ENCODE results near the gene USP49. TPM values are rescaled to one million over a fixed set of nuclear protein-coding genes. Genes with fewer than 3 reads are reported as not detected.

The USP49 gene
- total RNA-seq, 1 experiment from 2014 or later, result 10.5 TPM

DNA sequence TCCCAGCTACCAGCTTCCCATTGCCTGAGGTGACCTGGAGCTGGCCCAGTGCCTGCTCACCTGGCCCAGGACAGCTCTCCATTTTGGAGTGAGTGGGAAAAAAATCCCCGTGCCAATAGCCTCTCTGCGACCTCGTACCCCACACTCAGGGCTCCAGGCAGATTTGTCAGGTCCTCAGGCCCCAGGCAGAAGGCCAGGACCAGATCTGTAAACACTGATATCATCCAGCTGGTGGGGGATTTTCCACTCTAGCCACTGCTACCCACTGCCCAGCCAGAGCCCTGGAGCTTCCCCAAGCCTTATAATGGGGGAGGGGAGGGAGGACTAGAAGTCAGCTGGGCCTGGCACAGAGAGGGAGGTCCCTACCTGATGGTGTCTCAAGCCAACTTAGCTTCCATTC, 146.6 kb downstream of the USP49 start:
- no TSS peak for BruUV-seq (replicated peaks)
- no peaks in the 10 kb centered on the region for H3K36me3 ChIP-seq (ENCODE audit: insufficient read depth, low read length, poor library complexity, severe bottlenecking)
- intact Hi-C loops (cut with micrococcal nuclease; ENCODE audit: unreplicated experiment), result no loop called here
- no peaks in the 10 kb centered on the region for H3K27me3 ChIP-seq (replicated peaks; ENCODE audit: insufficient read depth, low read depth, low read length, poor library complexity)
- POLR2A ChIA-PET (ENCODE audit: low non-redundant PET), result no interaction called here
- no peaks in the 10 kb centered on the region for H3K9me3 ChIP-seq (ENCODE audit: low read depth, low read length, poor library complexity, severe bottlenecking)
- CTCF ChIA-PET, result interaction anchor here (1.2 kb wide), 1 partner anchor 14 kb away, joined by 5 read pairs; no protein-coding TSS in a partner anchor
- no peak overlapping the region for H3K4me3 ChIP-seq (ENCODE audit: low read depth, low read length, poor library complexity, severe bottlenecking)
- TF ChIP-seq, protein P1, sequence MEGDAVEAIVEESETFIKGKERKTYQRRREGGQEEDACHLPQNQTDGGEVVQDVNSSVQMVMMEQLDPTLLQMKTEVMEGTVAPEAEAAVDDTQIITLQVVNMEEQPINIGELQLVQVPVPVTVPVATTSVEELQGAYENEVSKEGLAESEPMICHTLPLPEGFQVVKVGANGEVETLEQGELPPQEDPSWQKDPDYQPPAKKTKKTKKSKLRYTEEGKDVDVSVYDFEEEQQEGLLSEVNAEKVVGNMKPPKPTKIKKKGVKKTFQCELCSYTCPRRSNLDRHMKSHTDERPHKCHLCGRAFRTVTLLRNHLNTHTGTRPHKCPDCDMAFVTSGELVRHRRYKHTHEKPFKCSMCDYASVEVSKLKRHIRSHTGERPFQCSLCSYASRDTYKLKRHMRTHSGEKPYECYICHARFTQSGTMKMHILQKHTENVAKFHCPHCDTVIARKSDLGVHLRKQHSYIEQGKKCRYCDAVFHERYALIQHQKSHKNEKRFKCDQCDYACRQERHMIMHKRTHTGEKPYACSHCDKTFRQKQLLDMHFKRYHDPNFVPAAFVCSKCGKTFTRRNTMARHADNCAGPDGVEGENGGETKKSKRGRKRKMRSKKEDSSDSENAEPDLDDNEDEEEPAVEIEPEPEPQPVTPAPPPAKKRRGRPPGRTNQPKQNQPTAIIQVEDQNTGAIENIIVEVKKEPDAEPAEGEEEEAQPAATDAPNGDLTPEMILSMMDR (conservative IDR thresholded peaks at IDR 0.05; ENCODE audit: low read depth, low read length), result no peak
- no peak for TF ChIP-seq EZH2 (IDR thresholded peaks at IDR 0.05; ENCODE audit: borderline replicate concordance, low read depth, low read length, poor library complexity, severe bottlenecking)
- no peaks in the 10 kb centered on the region for H3K4me1 ChIP-seq (ENCODE audit: insufficient read depth, low read length, poor library complexity, severe bottlenecking)
- no peak for DNase-seq (ENCODE audit: low spot score)
- no peak overlapping the region for H3K27ac ChIP-seq (ENCODE audit: low read depth, low read length, poor library complexity, severe bottlenecking)

DNA sequence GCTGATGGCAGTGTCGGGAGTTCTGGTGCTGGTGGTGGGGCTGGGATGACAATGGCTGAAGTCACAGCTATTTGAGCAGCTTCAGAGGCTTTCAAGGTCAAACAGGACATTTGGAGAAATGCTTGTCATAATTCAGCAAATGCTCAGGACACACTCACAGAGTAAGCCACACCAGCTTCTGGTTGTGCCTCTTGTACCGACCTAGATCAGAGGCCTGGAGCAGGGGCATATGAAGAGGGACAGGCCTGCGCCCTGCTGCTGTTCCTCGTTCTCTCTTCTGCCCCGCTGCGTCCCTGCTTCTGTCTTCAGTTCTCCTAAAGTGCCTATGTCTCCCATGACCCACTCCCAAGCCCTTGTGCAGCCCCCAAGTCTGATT, 147.1 kb downstream of the USP49 start:
- intact Hi-C loops (cut with micrococcal nuclease; ENCODE audit: unreplicated experiment), result no loop called here
- no peak overlapping the region for H3K4me3 ChIP-seq (ENCODE audit: low read depth, low read length, poor library complexity, severe bottlenecking)
- no peaks in the 10 kb centered on the region for H3K27me3 ChIP-seq (replicated peaks; ENCODE audit: insufficient read depth, low read depth, low read length, poor library complexity)
- POLR2A ChIA-PET (ENCODE audit: low non-redundant PET), result no interaction called here
- H3K36me3 ChIP-seq (ENCODE audit: insufficient read depth, low read length, poor library complexity, severe bottlenecking), result no peaks in the 10 kb centered on the region
- TF ChIP-seq, protein P1 (conservative IDR thresholded peaks at IDR 0.05; ENCODE audit: low read depth, low read length), result no peak
- no peak for TF ChIP-seq EZH2 (IDR thresholded peaks at IDR 0.05; ENCODE audit: borderline replicate concordance, low read depth, low read length, poor library complexity, severe bottlenecking)
- no peaks in the 10 kb centered on the region for H3K4me1 ChIP-seq (ENCODE audit: insufficient read depth, low read length, poor library complexity, severe bottlenecking)
- no TSS peak for BruUV-seq (replicated peaks)
- no peaks in the 10 kb centered on the region for H3K9me3 ChIP-seq (ENCODE audit: low read depth, low read length, poor library complexity, severe bottlenecking)
- H3K27ac ChIP-seq (ENCODE audit: low read depth, low read length, poor library complexity, severe bottlenecking), result no peak overlapping the region
- CTCF ChIA-PET, result interaction anchor here (1.2 kb wide), 1 partner anchor 14 kb away, joined by 5 read pairs; no protein-coding TSS in a partner anchor
- no peak for DNase-seq (ENCODE audit: low spot score)

DNA sequence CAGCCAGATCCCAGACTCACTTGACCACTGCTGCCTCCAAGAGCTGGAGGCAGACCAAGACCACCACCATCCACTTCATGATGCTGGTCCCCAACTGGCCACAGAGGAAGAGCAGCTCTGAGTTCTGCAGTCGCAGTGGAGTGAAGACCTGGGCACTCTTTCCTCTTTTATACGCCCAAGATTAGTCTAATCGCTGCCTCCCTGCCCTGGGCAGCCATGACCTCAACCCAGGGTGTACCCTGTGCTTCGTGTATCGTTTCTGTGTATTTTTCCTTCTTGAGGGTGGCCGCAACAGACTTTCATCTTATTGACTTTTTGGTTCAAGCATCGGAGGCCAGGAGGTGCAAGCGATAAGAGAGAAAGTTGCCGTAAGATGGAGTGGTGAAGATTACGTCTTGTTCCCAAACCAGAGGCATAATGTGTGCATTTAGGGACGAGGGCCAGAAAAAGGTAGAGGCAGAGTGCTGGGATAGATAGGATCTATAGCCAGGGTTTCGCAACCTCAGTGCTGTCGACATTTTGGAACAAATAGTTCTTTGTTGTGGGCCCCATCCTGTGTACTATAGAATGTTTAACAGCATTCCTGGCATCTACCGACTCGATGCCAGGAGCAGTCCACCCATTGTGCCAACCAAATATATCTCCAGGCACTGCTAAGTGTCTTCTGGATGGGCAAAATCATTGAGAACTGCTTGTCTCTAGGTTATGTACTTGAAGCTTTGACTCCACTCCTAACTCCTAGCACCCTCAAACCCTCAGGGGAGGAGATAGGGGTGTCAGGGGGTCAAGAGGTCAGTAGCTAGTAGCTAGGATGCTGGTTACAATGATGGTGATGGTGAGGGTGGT, 147.7 kb downstream of the USP49 start, which contains the start of gene PGC:
Gene PGC, minus strand, starts transcription at position 142 of the 846 bp plus-strand sequence. Its CDS starts 63 bp downstream, at position 79.
- no peak for DNase-seq (ENCODE audit: low spot score)
- BruUV-seq (replicated peaks), result no TSS peak
- no peak within 1 kb of the TSS for H3K27ac ChIP-seq (ENCODE audit: low read depth, low read length, poor library complexity, severe bottlenecking)
- no peaks in the 10 kb centered on the region for H3K4me1 ChIP-seq (ENCODE audit: insufficient read depth, low read length, poor library complexity, severe bottlenecking)
- CTCF ChIA-PET, result no interaction called here
- no peaks in the 10 kb centered on the region for H3K9me3 ChIP-seq (ENCODE audit: low read depth, low read length, poor library complexity, severe bottlenecking)
- POLR2A ChIA-PET (ENCODE audit: low non-redundant PET), result no interaction called here
- intact Hi-C loops (cut with micrococcal nuclease; ENCODE audit: unreplicated experiment), result no loop called here
- TF ChIP-seq, protein P1 (conservative IDR thresholded peaks at IDR 0.05; ENCODE audit: low read depth, low read length), result no peak
- no peak for TF ChIP-seq EZH2 (IDR thresholded peaks at IDR 0.05; ENCODE audit: borderline replicate concordance, low read depth, low read length, poor library complexity, severe bottlenecking)
- no peaks in the 10 kb centered on the region for H3K27me3 ChIP-seq (replicated peaks; ENCODE audit: insufficient read depth, low read depth, low read length, poor library complexity)
- H3K36me3 ChIP-seq (ENCODE audit: insufficient read depth, low read length, poor library complexity, severe bottlenecking), result no peaks in the 10 kb centered on the region
- H3K4me3 ChIP-seq (ENCODE audit: low read depth, low read length, poor library complexity, severe bottlenecking), result no peak within 1 kb of the TSS

All from A673 (cell line).